ENCODE measurements around the gene CPZ.

The CPZ gene

GRCh38 chr4:8592366-8593263, at the start of gene CPZ:
Gene CPZ, plus strand, starts transcription at chr4:8592765. Its CDS starts 69 bp downstream, at chr4:8592834.
- no peak for FAIRE-seq

- FAIRE-seq: no peak
Observed at GRCh38 chr4:8542776-8543525, 49.6 kb upstream of the CPZ start.

- FAIRE-seq: no peak
Observed at GRCh38 chr4:8543623-8544022, 48.9 kb upstream of the CPZ start.

GRCh38 chr4:8544282-8544681, 48.3 kb upstream of the CPZ start:
- FAIRE-seq: no peak

- FAIRE-seq: no peak
Observed at GRCh38 chr4:8544741-8545438, 47.7 kb upstream of the CPZ start.

GRCh38 chr4:8545439-8545765, 47.2 kb upstream of the CPZ start:
- no peak for FAIRE-seq

- FAIRE-seq: no peak
Observed at GRCh38 chr4:8546766-8547107, 45.8 kb upstream of the CPZ start.

GRCh38 chr4:8547108-8547911, 45.3 kb upstream of the CPZ start:
- FAIRE-seq: no peak

- FAIRE-seq: no peak
Observed at GRCh38 chr4:8547912-8548730, 44.4 kb upstream of the CPZ start.

GRCh38 chr4:8548731-8549351, 43.7 kb upstream of the CPZ start:
- FAIRE-seq: no peak

GRCh38 chr4:8549352-8549931, 43.1 kb upstream of the CPZ start:
- FAIRE-seq: no peak

GRCh38 chr4:8550691-8551090, 41.9 kb upstream of the CPZ start:
- FAIRE-seq: no peak

GRCh38 chr4:8552024-8552423, 40.5 kb upstream of the CPZ start:
- FAIRE-seq: no peak

GRCh38 chr4:8552581-8553205, 39.9 kb upstream of the CPZ start:
- FAIRE-seq: no peak

GRCh38 chr4:8553216-8553615, 39.3 kb upstream of the CPZ start:
- FAIRE-seq: no peak

GRCh38 chr4:8553991-8554405, 38.6 kb upstream of the CPZ start:
- FAIRE-seq: no peak

GRCh38 chr4:8554555-8555100, 37.9 kb upstream of the CPZ start:
- FAIRE-seq: no peak

- FAIRE-seq: no peak
Observed at GRCh38 chr4:8555716-8556115, 36.8 kb upstream of the CPZ start.

GRCh38 chr4:8556341-8557150, 36.0 kb upstream of the CPZ start:
- no peak for FAIRE-seq
